Measurements from ENCODE around the gene DMD. TPM values are rescaled to one million over a fixed set of nuclear protein-coding genes. Genes with fewer than 3 reads are reported as not detected.
A peak's percentile ranks its signal among the peaks of the same experiment; 100 is the strongest.

Gene DMD
- polyA plus RNA-seq, 2 of the 4 experiments (the other 2 are of a cell fraction) = 0.03 TPM; not detected in 1

GRCh38 chrX:31233941-31234496 lies 1977.3 kb downstream of the DMD start (continued):
- TF ChIP-seq PBX3 (IDR thresholded peaks at IDR 0.05) (no peak), FOSL2 (IDR thresholded peaks at IDR 0.05) (no peak), FOSL2 (CRISPR knock-in tag; IDR thresholded peaks at IDR 0.05) (no peak)

- no peak for FAIRE-seq
- H3K4me1 ChIP-seq = no peaks in the 10 kb centered on the region
- ChIA-PET POLR2A (no interaction called here), CTCF (no interaction called here)
- no peak overlapping the region for H3K4me2 ChIP-seq
- H3K4me3 ChIP-seq = no peak overlapping the region
- no peak for ATAC-seq
- H3K9me3 ChIP-seq = no peaks in the 10 kb centered on the region
- 0% methylated on average over 3 of the region's 3 CpGs for WGBS (ENCODE audit: missing lambda C conversion rate)
- DNase-seq (ENCODE audit: low read depth in 1 of 2, low spot score in 1 of 2) = no peak
- H3K27ac ChIP-seq = no peak overlapping the region
- no peak for TF ChIP-seq JUN (IDR thresholded peaks at IDR 0.05)
- no peak for TF ChIP-seq RNF2 (IDR thresholded peaks at IDR 0.05; ENCODE audit: borderline replicate concordance, low read depth)
- TF ChIP-seq ZFP36 (IDR thresholded peaks at IDR 0.05; ENCODE audit: borderline replicate concordance, partially characterized antibody) = no peak
- no peak for TF ChIP-seq ATOH8 (CRISPR knock-in tag; IDR thresholded peaks at IDR 0.05; ENCODE audit: low read depth)
- TF ChIP-seq CBX8 (IDR thresholded peaks at IDR 0.05) = no peak
- no peak for TF ChIP-seq CHD2 (IDR thresholded peaks at IDR 0.05; ENCODE audit: low read length, partially characterized antibody)
- TF ChIP-seq FOXS1 (CRISPR knock-in tag; IDR thresholded peaks at IDR 0.05) = no peak
- TF ChIP-seq TP53 (CRISPR knock-in tag; IDR thresholded peaks at IDR 0.05) = no peak
- TF ChIP-seq TFCP2L1 (CRISPR knock-in tag; IDR thresholded peaks at IDR 0.05) = no peak
Measured at GRCh38 chrX:31232506-31232905, 1978.8 kb downstream of the DMD start.

GRCh38 chrX:31228909-31229308 lies 1982.4 kb downstream of the DMD start:
- Histone ChIP-seq H3K9me3 (no peaks in the 10 kb centered on the region), H3K27ac (no peak overlapping the region), H3K4me1 (no peaks in the 10 kb centered on the region), H3K4me2 (no peak overlapping the region), H3K4me3 (no peak overlapping the region)
- ChIA-PET CTCF (interaction anchor here (1.0 kb wide), 2 partner anchors 9 to 10 kb away, joined by 3 to 4 read pairs; no protein-coding TSS in a partner anchor), POLR2A (no interaction called here)
- no peak for DNase-seq (ENCODE audit: low read depth in 1 of 2, low spot score in 1 of 2)
- ATAC-seq = no peak
- no peak for TF ChIP-seq CHD2 (IDR thresholded peaks at IDR 0.05; ENCODE audit: low read length, partially characterized antibody)
- TF ChIP-seq PBX3 (IDR thresholded peaks at IDR 0.05) = no peak
- no peak for TF ChIP-seq ZC3H11A (IDR thresholded peaks at IDR 0.05)
- no peak for TF ChIP-seq JUNB (IDR thresholded peaks at IDR 0.05)
- TF ChIP-seq MAX (IDR thresholded peaks at IDR 0.05) = no peak
- TF ChIP-seq KDM1A (IDR thresholded peaks at IDR 0.05; ENCODE audit: low read depth) = no peak
- no peak for TF ChIP-seq EHMT2 (IDR thresholded peaks at IDR 0.05; ENCODE audit: low read depth)
- no peak for TF ChIP-seq HEYL (CRISPR knock-in tag; IDR thresholded peaks at IDR 0.05)
- no peak for TF ChIP-seq KDM5A (IDR thresholded peaks at IDR 0.05)
- no peak for TF ChIP-seq POLR2AphosphoS2 (conservative IDR thresholded peaks at IDR 0.05; ENCODE audit: low read length)
- TF ChIP-seq NR3C1 (IDR thresholded peaks at IDR 0.05) = no peak
- TF ChIP-seq HOXB13 (CRISPR knock-in tag; IDR thresholded peaks at IDR 0.05; ENCODE audit: low read depth) = no peak
- WGBS (ENCODE audit: missing lambda C conversion rate) = 35% methylated on average over 2 of the region's 2 CpGs
- peak; percentile 32 for FAIRE-seq

All from A549 (cell line).